GM19099 (cell line): Measurements from ENCODE around the gene SRGAP1.

Experiments
- POLR2A ChIP-seq: IDR thresholded peaks from 3 replicates; pipeline ENCODE4 v1.6.1; 2011; ENCODE audit warnings: low read depth; ENCODE audit not compliant: insufficient read length; ENCODE audit errors: extremely low read depth

The SRGAP1 gene

GRCh38 chr12:64009321-64010068 lies 165.0 kb downstream of the SRGAP1 start:
- TF ChIP-seq POLR2A, result no peak

DNA sequence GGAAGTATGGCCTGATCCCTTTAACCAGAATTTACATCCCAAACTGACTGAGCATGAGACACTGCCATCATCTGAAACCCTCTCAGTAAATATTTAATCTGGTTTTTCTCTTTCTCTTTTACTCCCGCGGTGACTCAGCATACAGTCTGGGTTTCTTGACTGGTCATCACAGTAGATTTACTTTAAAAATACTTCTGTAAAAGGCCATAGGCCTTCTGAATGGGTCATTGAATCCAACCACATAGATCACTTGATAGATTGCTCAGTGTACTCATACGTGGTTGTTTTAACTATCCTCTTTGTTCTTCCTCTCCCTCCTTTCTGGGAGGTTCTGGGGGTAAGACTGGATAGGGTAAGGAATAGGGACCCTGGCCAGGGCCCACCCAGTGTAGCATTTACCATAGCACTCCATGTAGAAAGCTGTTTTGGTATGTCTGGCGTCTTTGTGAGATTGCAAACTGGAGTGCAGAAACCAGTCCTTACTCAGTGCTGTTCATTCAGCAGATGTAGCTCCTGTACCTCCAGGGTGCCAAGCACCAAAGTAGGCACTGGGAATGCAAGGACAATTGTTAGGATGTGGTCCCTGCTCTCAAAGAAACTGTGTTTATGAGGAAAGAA lies 165.7 kb downstream of the SRGAP1 start:
- TF ChIP-seq POLR2A, result no peak

- TF ChIP-seq POLR2A, result no peak
Observed at GRCh38 chr12:64016521-64016920, 172.0 kb downstream of the SRGAP1 start.

DNA sequence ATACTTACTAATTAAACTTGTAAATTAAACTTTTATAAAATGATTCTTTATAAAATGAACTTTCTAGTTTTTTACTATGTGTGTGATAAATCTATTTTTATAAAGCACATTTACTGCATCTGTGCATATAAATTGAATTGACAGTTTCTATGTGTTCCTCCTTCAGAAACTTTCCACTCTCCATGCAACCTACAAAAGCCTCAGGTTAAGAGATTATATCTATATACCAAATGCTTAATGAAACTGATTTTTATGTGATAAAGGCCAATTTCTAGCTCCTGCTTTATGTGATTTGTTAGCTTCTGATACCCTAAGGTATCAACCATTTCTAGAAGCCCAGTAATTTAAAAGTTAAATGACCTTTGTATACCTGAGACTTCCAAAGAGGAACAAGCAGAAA lies 174.0 kb downstream of the SRGAP1 start:
- no peak for TF ChIP-seq POLR2A

DNA sequence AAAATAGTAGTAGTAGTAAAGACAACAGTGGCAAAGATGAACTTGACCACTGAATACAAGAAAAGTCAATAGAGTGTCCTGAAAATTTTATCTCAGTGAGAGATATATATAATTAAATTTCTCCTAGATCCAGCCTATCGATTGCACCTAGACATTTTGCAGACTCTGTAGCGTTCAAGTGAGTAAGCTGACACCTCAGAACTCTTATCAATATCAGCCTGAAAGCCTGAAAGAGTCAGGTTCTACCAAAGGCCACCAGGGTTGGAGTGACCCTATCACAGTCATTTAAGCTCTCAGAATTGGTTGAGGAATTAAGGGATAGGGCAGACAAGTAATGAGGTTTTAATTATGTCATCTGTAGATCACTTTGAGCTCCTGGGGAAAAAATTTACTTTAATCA lies 174.6 kb downstream of the SRGAP1 start:
- TF ChIP-seq POLR2A, result no peak

- TF ChIP-seq POLR2A, result no peak
Observed at GRCh38 chr12:64019654-64020053, 175.2 kb downstream of the SRGAP1 start.

- no peak for TF ChIP-seq POLR2A
Observed at GRCh38 chr12:64025174-64025958, 180.9 kb downstream of the SRGAP1 start.

DNA sequence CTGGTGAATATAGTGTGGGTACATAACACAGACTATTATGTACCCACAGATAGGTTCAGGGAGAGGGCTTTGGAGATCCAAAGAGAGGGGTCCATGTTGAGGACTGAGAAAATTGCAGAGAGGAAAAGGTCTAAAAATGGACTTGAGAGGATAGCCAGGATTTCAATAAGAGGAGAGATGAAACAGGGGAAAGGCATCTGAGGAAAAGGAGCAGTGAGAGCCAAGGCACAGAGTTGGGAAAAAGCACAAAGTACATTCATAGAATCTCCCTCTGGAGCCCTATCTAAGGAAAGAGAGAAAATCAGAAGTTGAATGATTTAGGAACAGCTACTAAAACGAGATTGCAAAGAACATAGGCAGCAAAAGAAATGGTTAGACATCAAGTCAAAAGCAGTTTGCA lies 182.8 kb downstream of the SRGAP1 start:
- no peak for TF ChIP-seq POLR2A

DNA sequence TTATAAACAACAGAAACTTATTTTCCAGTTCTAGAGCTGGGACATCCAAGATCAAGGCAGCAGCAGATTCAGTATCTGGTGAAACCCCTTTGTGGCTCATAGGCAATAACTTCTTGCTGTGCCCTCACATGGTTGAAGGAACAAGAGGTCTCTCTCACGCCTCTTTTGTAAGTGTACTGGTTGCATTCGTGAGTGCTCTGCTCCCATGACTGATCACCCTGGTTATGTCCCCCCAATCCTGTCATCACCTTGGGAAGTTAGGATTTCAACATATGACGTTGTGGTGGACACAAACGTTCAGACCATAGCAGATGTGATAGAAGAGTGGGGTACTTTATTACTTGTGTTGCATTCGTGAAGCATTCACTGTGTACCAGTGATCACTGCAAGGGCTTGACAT lies 184.0 kb downstream of the SRGAP1 start:
- no peak for TF ChIP-seq POLR2A

- no peak for TF ChIP-seq POLR2A
Observed at GRCh38 chr12:64029013-64029857, 184.7 kb downstream of the SRGAP1 start.

GRCh38 chr12:64030155-64030554 lies 185.7 kb downstream of the SRGAP1 start:
- TF ChIP-seq POLR2A, result no peak

DNA sequence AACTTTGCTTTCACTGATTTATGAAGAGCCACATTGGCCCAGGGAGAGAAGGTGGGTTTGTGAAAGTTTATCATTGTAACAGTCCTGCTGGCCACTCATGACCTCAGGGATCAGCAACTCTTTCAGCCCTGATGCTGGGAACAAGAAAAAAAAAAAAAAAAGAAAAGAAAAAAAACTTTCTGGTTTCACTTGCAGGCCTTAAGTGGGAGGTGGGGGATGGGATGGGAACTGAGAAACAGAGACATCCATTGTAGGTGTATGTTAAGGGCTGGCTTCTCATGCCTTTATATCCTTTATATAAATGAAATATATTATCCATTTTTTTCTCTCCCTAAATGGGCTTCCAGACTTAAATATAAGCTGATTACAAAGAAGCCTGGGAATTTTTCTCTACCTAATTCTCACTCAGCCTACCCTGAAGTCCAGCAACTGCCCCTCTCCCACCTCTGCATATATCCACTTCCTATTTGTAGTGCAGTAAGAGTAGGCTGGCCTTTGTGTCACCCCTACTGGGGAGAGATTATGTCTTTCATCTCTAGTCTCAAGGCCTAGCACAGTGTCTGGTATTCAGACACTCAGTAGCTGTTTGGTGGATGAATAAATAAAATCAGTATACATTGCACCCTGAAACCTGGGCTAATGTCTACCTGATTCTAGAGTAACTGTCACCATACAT lies 190.5 kb downstream of the SRGAP1 start:
- no peak for TF ChIP-seq POLR2A

GRCh38 chr12:64036414-64036813 lies 191.9 kb downstream of the SRGAP1 start:
- TF ChIP-seq POLR2A, result no peak

GRCh38 chr12:64039281-64039871 lies 194.9 kb downstream of the SRGAP1 start:
- no peak for TF ChIP-seq POLR2A
